Activated CD8-positive, alpha-beta memory T cell treated with anti-CD3 and anti-CD28 coated beads, Interleukin-2, amount 50 U/mL, for 4 hours (primary cell): ENCODE results near the gene DHRS13.
"Not testable (repeated sequence)": the region's sequence is repeated elsewhere in the genome, so short reads cannot be mapped to it uniquely, and the experiment has no call there.

Experiments
- DNase-seq: peaks from one replicate; pipeline ENCODE4 v3.0.0-alpha.2; 2020

DHRS13 gene

DNA sequence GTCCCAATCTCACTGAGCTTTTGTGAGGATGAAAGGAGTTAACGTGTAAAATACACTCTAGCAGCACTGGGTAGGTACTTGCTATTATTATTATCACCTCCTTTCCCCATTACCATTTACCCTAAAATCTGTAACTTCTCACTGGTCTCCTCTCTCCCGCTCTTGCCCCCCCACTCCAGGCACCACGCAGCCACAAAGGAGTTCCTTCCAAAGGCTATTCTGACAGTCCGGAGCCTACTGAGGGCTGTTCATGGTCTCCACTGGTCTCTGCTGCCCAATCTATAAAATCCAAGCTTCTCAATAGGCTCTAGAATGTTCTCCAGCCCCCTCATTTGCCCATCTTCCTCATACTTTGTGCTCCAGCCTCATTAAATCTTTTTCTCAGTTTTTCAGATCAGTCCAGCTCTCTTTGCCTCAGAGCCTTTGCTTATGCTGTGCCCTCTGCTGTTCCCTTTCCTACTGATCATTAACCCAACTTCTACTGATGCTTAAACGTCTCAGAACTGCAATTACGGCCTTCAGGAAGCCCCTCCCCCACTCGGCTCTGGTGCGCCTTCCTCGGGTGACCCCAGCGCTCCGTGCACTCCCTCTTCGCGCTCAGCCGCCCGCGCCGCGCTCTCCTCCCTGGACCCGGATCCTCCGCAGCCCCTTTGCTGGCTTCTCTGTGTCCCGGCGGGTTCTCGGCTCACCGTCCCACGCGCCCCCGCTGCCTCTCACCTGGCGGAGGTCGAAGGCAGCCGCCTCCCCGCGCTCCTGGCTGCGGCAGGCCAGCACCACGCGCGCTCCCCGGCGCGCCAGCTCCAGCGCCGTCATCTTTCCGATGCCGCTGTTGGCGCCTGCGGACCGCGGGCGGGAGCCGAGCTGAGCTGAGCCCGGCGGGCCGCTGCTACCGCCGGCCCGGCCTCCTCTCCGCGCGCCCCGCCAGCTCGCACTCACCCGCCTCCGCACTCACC is 737 bp downstream of the DHRS13 start:
- DNase-seq, result peak; percentile 58

DNA sequence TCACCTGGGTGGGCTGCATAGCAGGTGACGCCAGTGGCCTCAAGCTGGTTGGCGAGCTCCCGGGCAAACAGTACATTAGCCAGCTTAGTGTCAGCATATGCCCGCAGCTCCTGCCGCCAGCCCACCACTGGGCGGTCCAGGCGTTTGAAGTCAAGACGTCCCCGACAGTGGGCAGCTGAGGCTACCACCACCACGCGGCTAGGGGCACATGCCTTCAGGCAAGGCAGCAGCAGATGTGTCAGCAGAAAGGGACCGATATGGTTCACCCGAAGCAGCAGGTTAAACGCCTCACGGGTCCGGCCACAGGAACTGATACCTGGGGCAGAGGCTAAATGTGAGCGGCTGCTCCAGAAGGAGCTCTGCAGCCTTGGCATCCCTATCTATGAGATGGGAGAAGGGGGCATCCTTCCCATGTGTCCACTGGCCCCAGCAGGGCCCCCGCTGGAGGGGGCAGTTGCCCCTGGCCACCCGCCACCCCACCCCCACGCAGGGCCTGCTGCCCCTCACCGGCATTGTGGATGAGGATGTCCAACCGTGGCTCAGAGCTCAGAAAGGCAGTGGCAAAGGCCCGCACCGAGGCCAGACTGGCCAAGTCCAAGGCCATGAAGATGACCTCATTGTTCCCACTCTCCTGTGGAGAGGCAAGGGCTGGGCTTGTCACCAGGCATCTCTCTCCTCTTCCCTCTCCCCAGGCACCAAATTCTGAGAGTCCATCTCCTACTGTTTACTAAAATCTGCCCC is 1.7 kb downstream of the DHRS13 start:
- DNase-seq, result no peak

DNA sequence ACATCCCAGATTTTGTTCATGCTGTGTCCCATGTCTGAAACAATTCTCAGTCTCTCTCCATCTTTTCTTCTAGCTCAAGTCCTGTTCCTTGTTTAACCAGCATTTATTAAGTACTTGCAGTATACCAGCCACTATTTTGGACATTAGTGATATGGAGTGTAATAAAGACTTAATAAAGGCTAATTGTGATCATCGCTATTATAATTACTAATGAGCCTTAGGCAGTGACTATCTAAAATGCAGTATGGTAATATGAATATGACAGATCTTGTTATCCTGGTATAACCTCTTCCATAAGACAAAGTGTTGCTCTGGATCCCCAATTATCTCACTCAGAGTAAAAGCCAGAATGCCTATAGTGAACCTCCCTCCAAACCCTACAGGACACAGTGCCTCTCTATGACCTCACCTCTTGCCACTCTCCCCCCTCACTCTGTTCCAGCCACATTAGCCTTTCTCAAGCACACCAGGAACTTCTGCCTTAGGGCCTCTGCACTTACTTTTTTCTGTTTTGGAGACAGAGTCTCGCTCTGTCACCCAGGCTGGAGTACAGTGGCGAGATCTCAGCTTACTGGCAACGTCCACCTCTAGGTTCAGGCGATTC is 3.6 kb downstream of the DHRS13 start:
- no peak for DNase-seq

DNA sequence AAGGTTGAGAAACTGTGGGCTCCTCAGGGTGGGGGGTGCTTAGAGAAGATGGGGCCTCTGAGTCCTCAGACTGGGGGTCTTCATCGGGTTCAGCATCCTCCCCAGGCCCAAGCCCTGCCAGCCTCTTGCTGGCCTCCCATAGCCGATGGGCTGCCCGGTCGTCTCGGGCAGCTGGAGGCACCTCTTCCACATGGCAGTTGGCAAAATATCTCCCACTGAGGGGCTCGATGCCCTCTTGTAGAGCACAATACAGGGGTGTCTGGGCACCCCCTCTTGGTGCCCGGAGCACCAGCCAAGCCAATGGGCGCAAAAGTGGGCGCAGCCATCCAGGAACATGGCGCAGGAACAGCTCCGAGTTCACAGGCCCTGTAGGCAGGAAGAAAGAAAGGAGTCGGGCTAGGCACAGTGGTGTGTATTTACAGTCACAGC is 4.3 kb downstream of the DHRS13 start:
- DNase-seq, result no peak

DNA sequence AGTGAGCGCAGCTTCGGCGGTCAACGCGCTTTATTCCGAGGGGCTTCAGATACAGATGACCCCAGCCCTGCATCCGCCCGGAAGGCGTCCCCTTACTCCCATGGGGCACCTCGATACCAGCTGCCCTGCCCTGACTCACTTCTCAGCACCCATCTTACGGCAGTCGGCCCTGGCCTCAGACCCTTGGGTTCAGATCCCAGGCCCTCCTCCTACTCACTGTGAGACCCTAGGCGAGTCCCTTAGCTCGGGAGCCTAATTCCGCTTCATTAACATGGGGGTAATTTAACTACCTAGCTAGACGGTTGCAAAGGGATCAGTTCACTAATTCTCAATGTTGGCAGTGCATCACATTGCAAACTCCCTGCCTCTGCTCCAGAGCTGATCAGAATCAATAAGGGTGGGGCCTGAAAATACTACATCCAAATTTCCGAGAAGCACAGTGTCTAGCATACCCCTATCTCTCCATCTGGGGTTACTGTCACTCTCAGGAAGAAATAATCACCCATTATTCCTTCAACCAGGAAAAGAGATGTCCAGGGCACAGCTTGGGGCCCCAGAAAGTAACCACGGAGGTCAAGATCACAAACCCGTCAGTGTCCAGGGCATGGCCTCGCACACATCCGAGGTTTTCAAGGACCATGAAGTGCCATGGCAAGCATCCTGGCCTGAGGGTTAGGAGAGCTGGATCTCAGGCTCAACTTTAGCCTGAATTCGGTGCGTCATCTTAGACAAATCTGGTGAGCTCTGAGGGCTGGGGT is 4.9 kb downstream of the DHRS13 start:
- DNase-seq, result peak; percentile 32

DNA sequence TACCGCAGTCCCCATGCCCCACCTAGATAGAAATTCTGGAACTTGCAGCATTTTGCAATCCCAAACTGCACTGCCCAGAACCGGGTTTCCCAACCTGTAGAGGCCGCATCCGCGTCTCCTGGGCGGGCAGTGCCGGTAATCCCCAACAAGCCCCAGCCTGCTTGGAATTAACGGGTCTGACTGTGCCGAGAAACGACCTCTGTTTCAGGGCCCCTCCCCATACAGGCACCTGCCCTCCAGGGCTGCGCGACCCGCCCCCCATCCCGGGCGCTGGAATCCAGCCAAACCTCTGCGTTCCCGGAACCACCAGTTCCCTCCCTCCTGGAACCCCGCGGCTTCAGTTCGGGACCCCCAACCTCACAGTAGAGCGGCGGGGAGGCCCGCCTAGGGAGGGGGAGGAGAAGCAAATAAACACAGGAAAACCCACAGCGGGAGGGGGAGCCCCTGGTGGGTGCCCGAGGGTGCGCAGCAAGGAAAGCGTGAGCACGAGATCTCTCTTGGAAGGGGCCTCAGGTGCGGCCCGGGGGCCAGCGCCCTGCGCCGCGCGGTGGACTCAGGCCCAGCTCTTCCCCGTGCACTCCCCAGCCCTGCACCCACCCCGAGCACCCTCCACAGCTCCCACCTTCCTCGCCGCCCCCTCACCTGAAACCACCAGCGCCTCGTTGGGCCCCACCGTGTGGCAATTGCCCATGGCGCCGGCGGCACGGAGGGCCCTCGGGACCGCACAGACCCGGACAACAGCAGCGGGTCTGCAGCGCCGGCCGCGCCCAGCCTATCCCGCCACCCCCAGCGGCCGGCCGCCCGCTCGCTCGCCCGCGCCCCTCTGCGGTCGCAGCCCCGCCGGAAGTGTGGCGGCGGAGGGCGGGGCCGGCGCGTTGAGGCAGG is 5.8 kb downstream of the DHRS13 start, which contains the start of gene FLOT2:
Gene FLOT2 (minus strand): TSS at position 850 of the 885 bp plus-strand sequence. CDS start 159 bp downstream, at position 691.
- peak; percentile 64 for DNase-seq

DNA sequence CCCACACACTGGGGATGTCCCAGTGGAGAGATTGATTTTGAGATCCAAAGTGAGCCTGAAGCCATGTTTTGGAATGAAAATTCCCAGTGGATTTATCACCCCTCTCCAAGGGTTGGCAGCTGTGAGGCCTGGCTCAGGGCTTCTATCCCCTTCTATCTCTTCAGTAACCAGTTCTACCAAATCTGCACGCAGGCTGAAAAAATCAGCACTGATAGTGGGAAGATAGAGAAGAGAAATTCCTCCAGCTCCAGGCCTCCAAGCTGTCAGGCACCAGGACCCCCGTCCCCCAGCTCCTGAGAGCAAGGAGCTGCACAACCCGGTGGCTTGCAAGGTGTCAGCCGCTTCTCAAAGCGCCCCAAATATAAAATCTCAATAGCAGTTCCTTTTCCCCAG is 6.4 kb downstream of the DHRS13 start:
- no peak for DNase-seq

DNA sequence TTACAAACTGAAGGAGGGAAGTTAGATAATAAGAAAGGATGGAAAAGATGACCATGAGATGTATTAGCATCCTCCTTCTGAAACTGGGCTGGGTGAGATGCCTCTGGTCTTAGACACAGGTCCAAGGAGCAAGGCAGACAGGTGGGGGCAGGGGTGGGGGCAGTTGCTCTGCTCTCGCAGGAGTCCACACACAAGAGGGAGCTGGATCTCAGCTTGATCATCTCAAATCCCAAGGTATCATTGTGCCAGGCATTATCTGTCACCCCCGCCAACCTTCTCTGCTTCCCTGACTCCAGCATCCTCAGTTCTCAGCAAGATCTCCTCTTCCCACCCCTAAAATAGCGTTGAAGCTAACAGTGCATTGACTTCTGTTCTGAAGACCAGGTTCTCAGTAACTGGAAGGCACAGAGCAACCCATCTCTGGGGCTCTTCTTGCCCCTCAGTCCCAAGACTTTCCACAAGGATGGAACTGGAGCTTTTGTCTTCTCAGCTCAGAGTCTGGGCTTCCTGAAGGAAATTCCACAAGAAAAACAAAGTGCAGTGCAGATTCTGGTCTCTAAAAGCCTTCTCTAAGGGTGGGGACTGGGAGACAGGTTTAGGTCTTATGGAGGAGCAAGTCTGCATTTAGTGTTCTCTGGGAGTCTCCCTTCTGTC is 7.0 kb downstream of the DHRS13 start:
- no peak for DNase-seq

DNA sequence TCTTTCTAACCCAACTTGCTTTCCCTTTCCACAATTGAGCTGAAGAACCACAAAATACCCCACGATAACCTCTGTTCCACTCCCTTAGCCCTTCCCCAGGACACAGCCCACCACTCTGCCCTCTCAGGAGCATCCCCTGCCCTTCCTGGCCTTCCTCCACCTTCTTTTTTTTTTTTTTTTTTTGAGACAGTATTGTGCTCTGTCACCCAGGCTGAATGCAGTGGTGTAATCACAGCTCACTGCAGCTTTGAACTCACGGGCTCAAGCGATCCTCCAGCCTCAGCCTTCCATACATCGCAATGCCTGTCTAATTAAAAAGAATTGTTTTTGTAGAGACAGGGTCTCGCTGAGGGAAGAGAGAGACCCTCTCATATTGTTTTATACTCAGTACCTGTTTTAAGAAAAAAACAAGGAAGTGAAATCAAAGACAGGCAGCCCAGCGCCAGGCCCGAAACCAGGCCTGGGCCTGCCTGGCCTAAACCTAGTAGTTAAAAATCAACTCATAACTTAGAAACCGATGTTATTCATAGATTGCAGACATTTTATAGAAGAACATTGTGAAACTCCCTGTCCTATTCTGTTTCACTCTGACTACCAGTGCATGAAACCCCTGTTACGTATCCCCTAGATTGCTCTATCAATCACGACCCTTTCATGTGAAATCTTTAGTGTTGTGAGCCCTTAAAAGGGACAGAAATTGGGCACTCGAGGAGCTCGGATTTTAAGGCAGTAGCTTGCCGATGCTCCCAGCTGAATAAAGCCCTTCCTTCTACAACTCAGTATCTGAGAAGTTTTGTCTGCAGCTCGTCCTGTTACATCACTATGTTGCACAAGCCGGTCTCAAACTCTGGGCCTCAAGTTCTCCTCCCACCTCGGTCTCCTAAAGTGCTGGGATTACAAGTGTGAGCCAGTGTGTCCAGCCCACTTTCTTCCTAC is 9.4 kb downstream of the DHRS13 start:
- DNase-seq, result not testable (repeated sequence)

DNA sequence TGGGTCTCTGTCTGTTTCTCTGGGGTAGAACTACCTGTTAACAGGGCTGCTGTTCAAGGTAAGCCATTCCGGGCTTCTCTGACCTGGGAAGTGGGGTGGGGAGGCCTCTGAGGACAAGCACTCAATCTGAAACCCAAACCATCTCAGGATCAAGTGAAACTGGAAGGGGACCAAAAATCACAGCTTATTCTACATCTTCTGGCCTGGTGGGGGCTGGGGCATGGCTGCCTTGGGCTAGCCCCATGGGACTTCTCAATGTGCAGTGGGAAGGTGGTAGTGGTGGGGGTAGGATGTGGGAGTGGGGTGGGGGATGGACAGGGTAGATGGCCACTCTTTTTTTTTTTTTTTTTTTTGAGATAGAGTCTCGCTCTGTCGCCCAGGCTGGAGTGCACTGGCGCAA is 10.9 kb downstream of the DHRS13 start:
- no peak for DNase-seq

DNA sequence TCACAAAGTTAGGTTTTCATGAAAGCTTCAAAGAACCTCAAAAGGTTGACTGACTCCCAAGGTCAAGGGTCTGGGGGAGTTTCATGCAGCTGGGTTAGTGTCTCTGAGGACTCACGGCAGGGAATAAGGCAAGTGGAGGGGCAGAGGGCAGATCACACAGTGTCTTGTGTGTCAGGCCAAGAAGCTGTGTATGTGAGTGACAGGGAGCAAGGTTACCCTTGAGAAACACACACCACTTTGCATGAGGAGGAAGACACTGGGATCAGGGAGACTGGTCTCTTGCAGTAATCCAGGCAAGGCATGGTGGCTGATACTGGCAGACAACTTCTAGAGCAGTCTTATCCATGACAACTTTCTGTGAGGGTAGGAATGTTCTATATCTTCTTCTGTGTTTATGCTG is 11.7 kb downstream of the DHRS13 start:
- DNase-seq, result no peak

DNA sequence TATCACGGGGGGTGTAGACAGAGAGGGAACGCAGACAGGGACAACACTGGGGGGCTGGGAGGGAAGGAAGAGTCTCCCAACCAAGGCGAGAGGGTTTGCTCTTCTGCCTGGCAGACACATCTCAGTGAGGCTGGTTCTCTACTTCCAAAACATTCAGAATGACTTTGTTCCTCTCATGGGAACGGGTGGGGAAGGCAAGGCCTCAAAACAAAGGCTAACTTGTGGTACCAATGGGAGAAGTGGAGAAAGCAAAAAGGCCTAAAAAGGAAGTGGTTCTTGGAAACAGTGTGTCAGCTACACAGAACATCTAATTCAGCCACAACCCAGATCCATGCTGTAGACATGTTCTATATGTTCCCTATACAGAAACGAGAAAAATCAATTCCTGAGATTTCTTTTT is 12.9 kb downstream of the DHRS13 start:
- no peak for DNase-seq

DNA sequence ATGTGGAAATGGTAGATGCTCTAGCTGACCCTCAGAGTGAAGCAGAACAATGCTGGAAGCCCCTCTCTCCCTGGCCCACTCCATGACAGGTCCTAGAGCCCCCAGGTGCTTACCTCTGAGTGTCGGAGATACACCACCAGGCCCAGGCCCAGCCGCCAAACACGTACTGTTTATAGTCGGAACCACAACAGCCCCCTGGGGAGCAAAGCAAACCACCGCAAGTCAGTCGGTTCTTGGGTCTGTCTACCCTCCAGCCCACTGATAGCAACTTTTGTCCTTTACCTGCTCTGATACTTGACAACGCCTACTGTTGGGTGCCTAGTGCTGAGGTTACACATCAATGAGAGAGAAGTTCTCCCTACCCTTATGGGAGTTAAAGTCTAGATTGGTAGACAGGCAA is 14.0 kb downstream of the DHRS13 start:
- no peak for DNase-seq

DNA sequence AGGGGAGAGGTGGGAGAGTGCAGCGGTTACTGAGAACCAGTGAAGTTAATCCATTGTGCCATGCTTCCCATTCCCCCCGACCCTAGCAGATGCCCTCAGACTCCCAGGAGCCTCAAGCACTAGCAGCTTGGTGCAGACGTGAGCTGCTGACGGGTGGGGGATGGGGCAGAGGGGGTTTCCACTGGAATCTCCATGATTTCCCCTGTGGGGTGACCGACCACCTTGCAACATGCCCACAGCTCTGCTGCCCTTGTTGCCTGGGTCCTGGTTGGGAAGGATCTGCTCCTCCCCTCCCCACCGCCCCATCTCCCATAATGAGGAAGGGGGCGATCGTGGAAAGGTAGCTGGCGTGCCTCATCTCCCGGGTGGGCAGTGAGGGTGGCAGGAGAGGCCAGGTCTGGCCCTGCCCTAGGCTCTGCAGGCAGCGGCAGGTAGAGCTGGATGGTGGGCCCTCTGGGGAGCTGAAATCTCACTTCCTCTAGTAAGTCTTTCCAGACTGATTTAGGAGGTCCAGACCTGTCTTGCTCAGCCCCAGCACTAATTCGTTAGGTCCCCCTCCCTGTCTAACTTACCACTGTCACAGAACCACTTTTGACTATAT is 14.9 kb downstream of the DHRS13 start:
- DNase-seq, result no peak

DNA sequence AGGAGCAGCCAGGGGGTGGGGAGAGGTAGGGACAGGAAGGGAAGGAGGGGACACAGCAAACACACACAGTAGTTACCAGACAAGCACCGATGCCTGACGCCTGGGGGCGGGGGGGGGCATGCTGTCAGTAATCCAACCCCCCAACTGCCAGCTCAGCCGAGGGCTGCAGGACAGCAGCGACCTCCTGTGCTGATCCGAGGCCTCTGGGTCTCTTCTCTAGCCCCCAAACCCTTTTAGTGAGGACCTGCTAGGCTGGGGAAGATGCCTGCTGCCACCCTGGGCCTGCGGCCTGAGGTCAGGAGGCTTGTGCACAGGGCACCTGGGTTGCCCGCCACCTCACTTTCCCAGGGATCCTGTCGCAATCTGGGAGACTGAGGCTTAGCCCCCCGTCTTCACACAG is 16.9 kb downstream of the DHRS13 start:
- no peak for DNase-seq

DNA sequence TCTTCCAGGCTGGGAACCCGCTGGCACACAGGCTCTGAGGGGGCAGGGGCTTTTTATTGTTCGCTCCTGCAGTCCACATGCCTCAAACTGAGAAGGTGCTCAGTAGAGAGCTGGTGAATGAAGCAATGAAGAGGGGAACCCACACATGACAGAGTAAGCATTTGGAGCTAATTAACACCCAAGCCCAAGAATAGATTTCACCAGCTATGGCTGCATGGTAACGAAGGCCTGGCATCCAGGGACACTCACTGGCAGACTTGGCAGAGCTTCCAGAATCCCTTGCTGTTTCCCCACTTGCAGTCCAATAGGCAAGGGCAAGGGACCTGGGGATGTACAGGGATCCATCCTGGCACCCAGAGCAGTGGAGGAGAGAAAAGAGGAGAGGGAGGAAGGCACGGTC is 17.5 kb downstream of the DHRS13 start:
- DNase-seq, result no peak

DNA sequence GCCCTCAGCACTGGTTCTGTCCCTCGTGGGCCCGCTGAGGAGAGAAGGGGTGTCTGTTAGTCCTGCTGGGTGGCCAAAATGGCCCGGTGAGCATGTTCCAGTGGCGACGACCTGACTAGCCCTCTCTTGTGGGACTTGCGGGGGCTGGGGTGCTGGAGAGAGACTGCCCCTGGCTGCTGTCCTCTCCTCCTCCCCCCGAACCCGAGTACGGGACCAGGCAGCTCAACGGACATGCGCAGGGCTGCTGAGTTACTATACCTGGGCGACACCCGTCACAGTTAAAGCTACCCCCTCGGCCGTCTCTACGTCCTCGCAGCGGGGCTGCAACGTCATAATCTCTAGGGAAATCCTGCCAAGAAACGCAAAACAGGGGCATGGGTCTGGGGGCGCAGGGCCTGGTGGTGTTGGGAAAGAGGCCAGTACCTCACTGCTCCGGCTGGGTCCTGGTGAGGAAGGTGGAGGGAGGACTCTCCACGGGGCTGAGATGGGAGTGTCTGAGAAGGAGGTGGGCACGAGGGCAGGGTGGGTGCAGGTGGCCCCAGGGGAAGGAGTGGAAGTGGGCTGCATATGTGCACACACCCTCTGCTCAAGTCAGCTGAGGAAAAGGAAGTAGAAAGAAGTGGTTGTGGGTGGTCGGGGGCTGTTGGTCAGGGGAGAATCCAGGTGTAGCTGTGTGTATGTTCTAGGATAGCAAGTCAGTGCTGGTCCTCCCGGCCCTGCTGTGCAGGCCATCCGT is 18.7 kb downstream of the DHRS13 start:
- DNase-seq, result no peak

DNA sequence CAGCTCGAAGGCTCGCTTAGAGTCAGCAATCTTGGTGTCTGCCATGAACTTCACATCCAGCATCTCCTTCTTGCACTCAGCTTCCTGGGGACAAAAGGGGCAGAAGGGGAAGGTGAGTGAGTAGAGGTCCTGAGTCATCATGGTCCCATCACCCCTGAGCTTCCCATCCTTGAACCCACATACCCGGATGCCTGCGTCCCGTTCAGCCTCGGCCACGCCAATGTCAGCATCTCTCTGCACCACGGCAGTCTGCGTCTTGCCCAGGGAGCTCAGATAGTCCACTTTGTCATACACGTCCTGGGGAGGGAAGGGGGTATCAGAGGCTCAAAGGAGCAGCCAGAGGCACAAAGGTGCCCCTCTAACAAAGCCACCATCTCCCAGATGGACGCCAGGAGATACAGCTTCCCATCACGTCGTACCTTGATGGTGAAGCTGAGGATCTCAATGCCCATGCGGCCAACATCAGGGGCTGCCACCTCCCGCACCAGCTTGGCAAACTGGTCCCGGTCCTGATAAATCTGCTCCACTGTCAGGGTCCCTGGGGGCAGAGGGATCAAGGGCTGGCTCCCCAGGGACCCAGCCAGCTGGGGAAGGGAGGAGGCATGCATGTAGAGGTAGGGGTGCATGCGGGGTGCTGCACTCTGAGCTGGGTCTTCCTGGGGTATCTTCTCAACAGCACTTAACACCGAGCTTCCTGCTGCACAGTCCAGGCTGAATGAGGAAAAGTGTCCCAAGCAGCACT is 20.6 kb downstream of the DHRS13 start:
- DNase-seq, result no peak
